Progenitor cell of endocrine pancreas (in vitro differentiated cells): ENCODE data around the gene ASZ1. TPM values are rescaled to one million over a fixed set of nuclear protein-coding genes. Genes with fewer than 3 reads are reported as not detected.

ENCODE experiments used
- DNase-seq: peaks from one replicate; pipeline ENCODE4 v3.0.0; 2021; ENCODE audit warnings: low spot score; ENCODE audit not compliant: unreplicated experiment
- H3K27ac Mint-ChIP-seq: 2 replicates; pipeline ENCODE4 v1.8.0; 2021; ENCODE audit warnings: mild to moderate bottlenecking, moderate library complexity, mixed read lengths
- H3K27me3 Mint-ChIP-seq: 2 replicates; pipeline ENCODE4 v1.8.0; 2021; ENCODE audit warnings: mixed read lengths
- H3K36me3 Mint-ChIP-seq: 2 replicates; pipeline ENCODE4 v1.8.0; 2022; ENCODE audit warnings: mixed read lengths; ENCODE audit not compliant: insufficient read depth
- H3K4me1 Mint-ChIP-seq: 2 replicates; pipeline ENCODE4 v1.8.0; 2021; ENCODE audit warnings: low read depth, mixed read lengths
- H3K4me3 Mint-ChIP-seq: 2 replicates; pipeline ENCODE4 v1.8.0; 2021; ENCODE audit warnings: low read depth, mild to moderate bottlenecking, moderate library complexity, mixed read lengths
- H3K9me3 Mint-ChIP-seq: 2 replicates; pipeline ENCODE4 v1.8.0; 2021; ENCODE audit warnings: low read depth, mixed read lengths
- total RNA-seq: library from RNA; stranded (reverse); gene quantifications from 2 replicates; pipeline ENCODE4 v1.2.1, GENCODE V29; 2021
- TF ChIP-seq, protein P1 (sequence below): fragments of 200-600 bp; sonication (generic); IDR thresholded peaks from one replicate; pipeline ENCODE4 v1.5.0; 2021; ENCODE audit warnings: antibody characterized with exemption, mild to moderate bottlenecking; ENCODE audit not compliant: unreplicated experiment

Gene ASZ1
- total RNA-seq, 1 donor from 2014 or later, result not detected

DNA sequence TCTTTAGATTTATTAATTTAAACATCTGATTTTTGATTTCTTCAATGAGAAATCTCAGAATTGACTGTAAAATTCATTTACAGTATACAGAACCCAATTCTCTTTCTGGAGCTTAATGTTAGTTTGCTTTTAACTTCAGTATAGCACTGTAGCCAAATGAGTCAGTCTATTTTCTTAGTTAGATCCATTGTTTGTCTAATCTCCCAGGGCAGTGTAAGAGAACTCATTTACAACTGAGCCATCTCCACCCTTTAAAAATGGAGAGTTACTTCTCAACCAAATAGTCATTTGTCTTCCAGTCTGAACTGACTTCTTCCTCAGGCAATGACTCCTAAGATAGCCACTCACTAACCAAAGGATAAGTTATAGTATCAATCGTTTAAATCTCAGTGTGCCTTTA is 101.5 kb downstream of the ASZ1 start:
- TF ChIP-seq, protein P1, sequence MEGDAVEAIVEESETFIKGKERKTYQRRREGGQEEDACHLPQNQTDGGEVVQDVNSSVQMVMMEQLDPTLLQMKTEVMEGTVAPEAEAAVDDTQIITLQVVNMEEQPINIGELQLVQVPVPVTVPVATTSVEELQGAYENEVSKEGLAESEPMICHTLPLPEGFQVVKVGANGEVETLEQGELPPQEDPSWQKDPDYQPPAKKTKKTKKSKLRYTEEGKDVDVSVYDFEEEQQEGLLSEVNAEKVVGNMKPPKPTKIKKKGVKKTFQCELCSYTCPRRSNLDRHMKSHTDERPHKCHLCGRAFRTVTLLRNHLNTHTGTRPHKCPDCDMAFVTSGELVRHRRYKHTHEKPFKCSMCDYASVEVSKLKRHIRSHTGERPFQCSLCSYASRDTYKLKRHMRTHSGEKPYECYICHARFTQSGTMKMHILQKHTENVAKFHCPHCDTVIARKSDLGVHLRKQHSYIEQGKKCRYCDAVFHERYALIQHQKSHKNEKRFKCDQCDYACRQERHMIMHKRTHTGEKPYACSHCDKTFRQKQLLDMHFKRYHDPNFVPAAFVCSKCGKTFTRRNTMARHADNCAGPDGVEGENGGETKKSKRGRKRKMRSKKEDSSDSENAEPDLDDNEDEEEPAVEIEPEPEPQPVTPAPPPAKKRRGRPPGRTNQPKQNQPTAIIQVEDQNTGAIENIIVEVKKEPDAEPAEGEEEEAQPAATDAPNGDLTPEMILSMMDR, result no peak
- Mint-ChIP-seq H3K27ac (no peak overlapping the region), H3K4me3 (no peak overlapping the region), H3K4me1 (peaks cover 12% of the 10 kb centered on the region), H3K27me3 (peaks cover 85% of the 10 kb centered on the region), H3K9me3 (peaks cover 15% of the 10 kb centered on the region), H3K36me3 (peaks cover 3% of the 10 kb centered on the region)
- no peak for DNase-seq

DNA sequence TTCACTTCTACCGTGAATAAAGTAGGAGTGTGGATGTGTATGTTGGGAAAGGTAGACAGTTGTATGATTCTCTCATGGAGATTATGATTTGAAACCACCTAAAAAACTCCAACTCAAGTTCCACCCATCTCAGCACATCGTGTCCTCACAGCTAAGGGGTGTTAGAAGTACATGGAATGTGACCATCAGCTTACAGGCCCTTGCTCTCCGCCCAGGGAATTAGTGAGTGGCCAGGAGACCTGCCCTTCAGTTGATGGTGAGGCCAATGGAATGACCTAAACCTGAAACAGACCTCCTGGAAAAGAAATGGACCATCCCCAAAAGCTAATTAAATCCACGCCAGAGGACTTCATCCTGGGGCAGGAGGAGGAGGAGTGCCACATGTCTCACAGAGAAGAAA is 102.3 kb downstream of the ASZ1 start:
- TF ChIP-seq, protein P1, result no peak
- peaks cover 12% of the 10 kb centered on the region for H3K9me3 Mint-ChIP-seq
- no peak overlapping the region for H3K27ac Mint-ChIP-seq
- peaks cover 3% of the 10 kb centered on the region for H3K36me3 Mint-ChIP-seq
- H3K4me3 Mint-ChIP-seq, result peak overlapping the region; percentile 72
- no peak for DNase-seq
- peaks cover 12% of the 10 kb centered on the region for H3K4me1 Mint-ChIP-seq
- peaks cover 85% of the 10 kb centered on the region for H3K27me3 Mint-ChIP-seq

DNA sequence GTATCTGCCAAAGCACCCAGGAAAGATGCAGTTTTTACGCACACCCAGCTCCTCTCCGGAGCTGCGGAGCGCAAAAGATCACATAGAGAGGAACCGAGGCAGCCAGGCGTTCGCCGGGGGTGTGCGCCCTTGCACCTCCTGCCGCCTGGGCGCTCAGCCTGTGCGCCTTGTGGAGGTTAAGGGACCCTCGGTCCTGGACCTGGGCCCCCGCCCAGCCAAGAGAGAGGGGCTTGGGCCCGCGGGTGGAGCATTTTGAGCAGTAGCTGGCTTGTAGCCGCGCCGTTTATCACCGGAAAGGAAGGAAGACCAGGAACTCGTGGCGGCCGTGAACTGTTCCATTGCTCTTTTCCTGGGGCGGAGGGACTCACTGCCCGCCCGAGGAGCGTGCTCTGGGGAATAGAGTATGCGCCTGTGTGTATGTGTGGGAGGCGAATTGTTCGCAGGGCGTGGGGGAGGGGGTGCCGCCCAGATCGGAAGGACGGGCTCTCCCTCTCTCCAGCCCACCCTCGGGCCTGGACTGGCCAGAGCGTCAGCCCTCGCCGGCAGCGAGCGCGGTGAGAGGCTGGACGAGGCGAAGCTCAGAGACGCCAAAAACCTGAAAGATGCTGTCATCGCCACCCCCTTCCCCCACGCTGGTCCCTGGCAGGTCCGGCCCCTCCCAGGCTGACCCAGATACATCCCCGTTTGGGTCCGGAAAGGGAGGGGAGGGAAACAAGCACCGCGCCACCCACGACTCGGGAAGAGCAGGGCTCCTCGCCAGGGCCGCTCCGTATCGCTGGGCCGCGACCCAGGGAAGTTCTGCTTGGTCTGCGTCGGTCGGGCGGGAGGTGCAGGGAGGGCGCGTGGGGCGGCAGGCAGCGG is 103.2 kb downstream of the ASZ1 start:
- DNase-seq, result peak; percentile 13
- TF ChIP-seq, protein P1, result no peak
- H3K4me1 Mint-ChIP-seq, result peaks cover 12% of the 10 kb centered on the region
- H3K4me3 Mint-ChIP-seq, result peak overlapping the region; percentile 72
- H3K9me3 Mint-ChIP-seq, result peaks cover 12% of the 10 kb centered on the region
- H3K27ac Mint-ChIP-seq, result no peak overlapping the region
- peaks cover 88% of the 10 kb centered on the region for H3K27me3 Mint-ChIP-seq
- peaks cover 3% of the 10 kb centered on the region for H3K36me3 Mint-ChIP-seq

DNA sequence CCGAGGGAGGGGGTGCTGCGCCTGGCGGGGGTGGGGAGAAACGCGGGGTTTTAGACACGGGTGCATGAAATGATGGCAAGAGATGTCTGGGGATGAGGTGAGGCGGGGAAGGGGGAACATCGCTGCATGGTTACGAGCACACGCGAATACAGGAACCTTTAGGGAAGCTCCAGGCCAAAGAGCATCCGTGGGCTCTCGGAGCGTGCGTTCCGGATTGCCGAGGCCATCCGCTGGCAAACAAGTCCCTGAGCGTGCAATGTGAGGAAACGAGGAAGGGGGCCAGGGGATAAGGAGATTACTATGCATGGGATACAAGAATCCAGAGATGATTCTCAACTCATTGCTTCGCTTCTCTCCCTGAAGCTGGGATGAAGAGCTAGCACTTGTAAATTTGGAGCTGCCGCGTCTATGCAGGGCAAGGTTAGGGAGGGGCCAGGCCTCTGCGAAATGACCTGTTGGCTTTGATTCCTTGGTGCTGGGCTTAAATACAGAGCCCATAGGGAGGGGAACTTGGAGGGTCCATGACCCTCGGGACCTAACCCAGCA is 103.9 kb downstream of the ASZ1 start:
- Mint-ChIP-seq H3K4me1 (peaks cover 12% of the 10 kb centered on the region), H3K27ac (no peak overlapping the region), H3K36me3 (peaks cover 3% of the 10 kb centered on the region), H3K4me3 (peak overlapping the region; percentile 72), H3K27me3 (peaks cover 89% of the 10 kb centered on the region), H3K9me3 (peaks cover 7% of the 10 kb centered on the region)
- DNase-seq, result no peak
- TF ChIP-seq, protein P1, result no peak

DNA sequence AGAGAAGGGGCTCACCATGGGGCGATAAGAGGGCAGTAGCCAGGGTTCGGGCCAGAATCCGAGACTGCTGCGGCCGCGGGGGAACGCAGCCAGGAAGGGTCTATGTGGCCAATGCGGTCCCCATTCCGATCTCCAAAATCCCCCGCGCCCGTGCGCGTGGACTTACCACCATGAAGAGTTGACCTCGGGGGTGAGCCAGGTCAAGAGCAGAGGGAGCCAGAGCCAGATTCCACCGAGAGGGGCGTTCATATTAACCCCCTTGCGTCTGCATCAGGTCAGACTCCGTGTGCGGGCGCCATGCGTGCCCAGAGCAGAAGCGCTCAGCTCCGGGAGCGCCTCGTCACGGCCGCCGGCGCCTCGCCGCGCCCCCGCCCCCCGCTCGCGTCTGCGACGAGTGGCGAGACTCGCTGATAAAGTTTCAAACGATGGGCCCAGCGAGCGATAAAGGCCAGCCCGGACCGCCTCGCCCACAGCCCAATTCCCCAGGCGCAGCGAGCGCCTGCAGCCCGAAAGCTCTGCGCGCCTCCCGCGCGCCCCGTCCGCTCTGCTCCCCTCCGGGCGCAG is 104.5 kb downstream of the ASZ1 start, which contains the start of gene WNT2:
TSS of gene WNT2 (minus strand) at position 318 of the 564 bp plus-strand sequence. CDS start at position 249, 69 bp downstream.
- Mint-ChIP-seq H3K27ac (no peak within 1 kb of the TSS), H3K27me3 (peaks cover 95% of the 10 kb centered on the region), H3K4me3 (peak within 1 kb of the TSS; percentile 72), H3K36me3 (peaks cover 3% of the 10 kb centered on the region), H3K4me1 (peaks cover 12% of the 10 kb centered on the region), H3K9me3 (peaks cover 7% of the 10 kb centered on the region)
- DNase-seq, result peak; percentile 14
- TF ChIP-seq, protein P1, result no peak
